Activated B cell treated with CpG ODN at 0.5 μM for 24 hours (primary cell): Measurements from ENCODE around the gene SYCE1L. TPM values are rescaled to one million over a fixed set of nuclear protein-coding genes. Genes with fewer than 3 reads are reported as not detected.

ENCODE experiments used
- ATAC-seq: fragments of 200-7000 bp; cut with Tn5 transposase; one replicate; pipeline ENCODE4 v1.10.0; 2021; ENCODE audit warnings: low read depth, mild to moderate bottlenecking, moderate library complexity
- CTCF ChIA-PET: fragments of 350-600 bp; sonication (Branson Sonifier 250); formaldehyde crosslinking; loops from one replicate; lab custom pipeline; 2021; ENCODE audit warnings: antibody characterized with exemption; lab: Charles Lee
- POLR2A ChIA-PET: fragments of 350-600 bp; sonication (Branson Sonifier 250); formaldehyde crosslinking; loops from one replicate; lab custom pipeline; 2021; ENCODE audit warnings: antibody characterized with exemption; lab: Charles Lee
- DNase-seq: peaks from one replicate; pipeline ENCODE4 v3.0.0; 2022
- H3K27ac Mint-ChIP-seq: one replicate; pipeline ENCODE4 v1.8.0; 2020; ENCODE audit warnings: mixed read lengths
- H3K27me3 Mint-ChIP-seq: one replicate; pipeline ENCODE4 v1.8.0; 2021; ENCODE audit warnings: mixed read lengths
- H3K36me3 Mint-ChIP-seq: one replicate; pipeline ENCODE4 v1.8.0; 2021; ENCODE audit warnings: low read depth, mixed read lengths
- H3K4me1 Mint-ChIP-seq: one replicate; pipeline ENCODE4 v1.8.0; 2021; ENCODE audit warnings: mixed read lengths
- H3K4me3 Mint-ChIP-seq: one replicate; pipeline ENCODE4 v1.8.0; 2020; ENCODE audit warnings: mild to moderate bottlenecking, mixed read lengths
- H3K9me3 Mint-ChIP-seq: one replicate; pipeline ENCODE4 v1.8.0; 2020; ENCODE audit warnings: mixed read lengths
- intact Hi-C: fragments of 100-400 bp; cut with micrococcal nuclease; formaldehyde crosslinking; loops from one replicate; pipeline ENCODE4 v1.15.1; 2024
- total RNA-seq: library from RNA; stranded (reverse); gene quantifications from 2 replicates; pipeline ENCODE4 v1.2.3, GENCODE V29; 2022
- TF ChIP-seq, protein P1 (sequence below): fragments of 200-600 bp; IDR thresholded peaks from one replicate; pipeline ENCODE4 v1.8.0; 2022; ENCODE audit warnings: antibody characterized with exemption, mild to moderate bottlenecking

Gene SYCE1L
- total RNA-seq, 1 donor from 2014 or later = 5.1 TPM

- no peak for ATAC-seq
- Mint-ChIP-seq H3K27me3 (peaks cover 6% of the 10 kb centered on the region), H3K36me3 (no peaks in the 10 kb centered on the region), H3K27ac (no peak overlapping the region), H3K4me3 (no peak overlapping the region), H3K4me1 (no peaks in the 10 kb centered on the region), H3K9me3 (no peaks in the 10 kb centered on the region)
- intact Hi-C loops = no loop called here
- no peak for DNase-seq
- POLR2A ChIA-PET = no interaction called here
- CTCF ChIA-PET = interaction anchor here (1.2 kb wide), 1 partner anchor 14 kb away, joined by 3 read pairs; no protein-coding TSS in a partner anchor
- TF ChIP-seq, protein P1, sequence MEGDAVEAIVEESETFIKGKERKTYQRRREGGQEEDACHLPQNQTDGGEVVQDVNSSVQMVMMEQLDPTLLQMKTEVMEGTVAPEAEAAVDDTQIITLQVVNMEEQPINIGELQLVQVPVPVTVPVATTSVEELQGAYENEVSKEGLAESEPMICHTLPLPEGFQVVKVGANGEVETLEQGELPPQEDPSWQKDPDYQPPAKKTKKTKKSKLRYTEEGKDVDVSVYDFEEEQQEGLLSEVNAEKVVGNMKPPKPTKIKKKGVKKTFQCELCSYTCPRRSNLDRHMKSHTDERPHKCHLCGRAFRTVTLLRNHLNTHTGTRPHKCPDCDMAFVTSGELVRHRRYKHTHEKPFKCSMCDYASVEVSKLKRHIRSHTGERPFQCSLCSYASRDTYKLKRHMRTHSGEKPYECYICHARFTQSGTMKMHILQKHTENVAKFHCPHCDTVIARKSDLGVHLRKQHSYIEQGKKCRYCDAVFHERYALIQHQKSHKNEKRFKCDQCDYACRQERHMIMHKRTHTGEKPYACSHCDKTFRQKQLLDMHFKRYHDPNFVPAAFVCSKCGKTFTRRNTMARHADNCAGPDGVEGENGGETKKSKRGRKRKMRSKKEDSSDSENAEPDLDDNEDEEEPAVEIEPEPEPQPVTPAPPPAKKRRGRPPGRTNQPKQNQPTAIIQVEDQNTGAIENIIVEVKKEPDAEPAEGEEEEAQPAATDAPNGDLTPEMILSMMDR = no peak
These were observed 28.5 kb downstream of the SYCE1L start for GRCh38 chr16:77227745-77228144.

GRCh38 chr16:77231047-77231446, 31.8 kb downstream of the SYCE1L start:
- intact Hi-C loops = no loop called here
- CTCF ChIA-PET = no interaction called here
- Mint-ChIP-seq H3K27ac (no peak overlapping the region), H3K9me3 (no peaks in the 10 kb centered on the region), H3K4me1 (peaks cover under 1% of the 10 kb centered on the region), H3K4me3 (no peak overlapping the region), H3K36me3 (no peaks in the 10 kb centered on the region), H3K27me3 (peaks cover 14% of the 10 kb centered on the region)
- DNase-seq (no peak), ATAC-seq (no peak)
- TF ChIP-seq, protein P1 = no peak
- POLR2A ChIA-PET = no interaction called here

GRCh38 chr16:77233799-77234519, 34.8 kb downstream of the SYCE1L start:
- ChIA-PET POLR2A (no interaction called here), CTCF (interaction anchor here (8.0 kb wide), 1 partner anchor 350 kb away, joined by 125 read pairs; no protein-coding TSS in a partner anchor)

GRCh38 chr16:77234611-77235010, 35.4 kb downstream of the SYCE1L start:
- no peak overlapping the region for H3K4me3 Mint-ChIP-seq
- peaks cover 14% of the 10 kb centered on the region for H3K27me3 Mint-ChIP-seq
- ChIA-PET CTCF (interaction anchor here (8.0 kb wide), 1 partner anchor 349 kb away, joined by 125 read pairs; no protein-coding TSS in a partner anchor), POLR2A (no interaction called here)
- H3K36me3 Mint-ChIP-seq = no peaks in the 10 kb centered on the region
- TF ChIP-seq, protein P1 = no peak
- H3K4me1 Mint-ChIP-seq = peaks cover 4% of the 10 kb centered on the region
- ATAC-seq (no peak), DNase-seq (no peak)
- intact Hi-C loops = no loop called here
- no peak overlapping the region for H3K27ac Mint-ChIP-seq
- H3K9me3 Mint-ChIP-seq = no peaks in the 10 kb centered on the region

More at GRCh38 chr16:77233799-77234519, 34.8 kb downstream of the SYCE1L start:
- H3K4me3 Mint-ChIP-seq = no peak overlapping the region
- no peak overlapping the region for H3K27ac Mint-ChIP-seq
- peaks cover 12% of the 10 kb centered on the region for H3K27me3 Mint-ChIP-seq
- ATAC-seq (no peak), DNase-seq (no peak)
- H3K36me3 Mint-ChIP-seq = no peaks in the 10 kb centered on the region
- H3K4me1 Mint-ChIP-seq = peaks cover 4% of the 10 kb centered on the region
- TF ChIP-seq, protein P1 = no peak
- no peaks in the 10 kb centered on the region for H3K9me3 Mint-ChIP-seq
- intact Hi-C loops = no loop called here

DNA sequence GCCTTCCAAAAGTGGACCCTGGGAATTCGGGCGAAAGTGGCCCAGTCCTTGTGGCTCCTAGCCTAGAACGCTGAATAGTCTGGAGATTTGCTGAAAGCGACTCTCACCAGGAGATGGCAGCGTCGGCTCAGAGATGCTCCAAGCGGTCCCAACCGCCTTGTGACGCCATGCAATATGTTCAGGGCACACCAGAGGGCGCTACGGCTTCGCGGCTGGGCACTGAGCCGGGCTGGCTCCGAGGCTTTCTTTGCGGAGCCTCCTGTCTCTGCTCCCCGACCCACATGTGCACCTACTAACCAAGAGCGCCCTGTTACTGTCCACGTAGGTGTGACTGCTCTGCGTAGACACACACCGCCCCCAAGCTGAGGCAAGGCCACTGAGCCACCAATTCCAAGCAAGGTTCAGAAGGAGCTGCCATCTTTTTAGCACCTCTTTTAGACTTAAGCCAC, 36.9 kb downstream of the SYCE1L start:
- DNase-seq = peak; percentile 75
- Mint-ChIP-seq H3K27me3 (peaks cover 10% of the 10 kb centered on the region), H3K36me3 (no peaks in the 10 kb centered on the region), H3K9me3 (no peaks in the 10 kb centered on the region), H3K27ac (no peak overlapping the region), H3K4me3 (peak overlapping the region; percentile 50), H3K4me1 (peaks cover 4% of the 10 kb centered on the region)
- intact Hi-C loops = loop anchor here (1.0 kb wide), 4 partner anchors 46 to 735 kb away; no protein-coding TSS in a partner anchor
- TF ChIP-seq, protein P1 = peak; percentile 90
- peak; percentile 100 for ATAC-seq
- ChIA-PET POLR2A (no interaction called here), CTCF (interaction anchor here (0.6 to 8.0 kb wide), 7 partner anchors 15 to 826 kb away, joined by 3 to 125 read pairs (median 3); no protein-coding TSS in a partner anchor)
